Measurements from ENCODE around the gene ANKRD36.
A peak's percentile ranks its signal among the peaks of the same experiment; 100 is the strongest.
"Not testable (repeated sequence)": the region's sequence is repeated elsewhere in the genome, so short reads cannot be mapped to it uniquely, and the experiment has no call there.

ANKRD36 gene

DNA sequence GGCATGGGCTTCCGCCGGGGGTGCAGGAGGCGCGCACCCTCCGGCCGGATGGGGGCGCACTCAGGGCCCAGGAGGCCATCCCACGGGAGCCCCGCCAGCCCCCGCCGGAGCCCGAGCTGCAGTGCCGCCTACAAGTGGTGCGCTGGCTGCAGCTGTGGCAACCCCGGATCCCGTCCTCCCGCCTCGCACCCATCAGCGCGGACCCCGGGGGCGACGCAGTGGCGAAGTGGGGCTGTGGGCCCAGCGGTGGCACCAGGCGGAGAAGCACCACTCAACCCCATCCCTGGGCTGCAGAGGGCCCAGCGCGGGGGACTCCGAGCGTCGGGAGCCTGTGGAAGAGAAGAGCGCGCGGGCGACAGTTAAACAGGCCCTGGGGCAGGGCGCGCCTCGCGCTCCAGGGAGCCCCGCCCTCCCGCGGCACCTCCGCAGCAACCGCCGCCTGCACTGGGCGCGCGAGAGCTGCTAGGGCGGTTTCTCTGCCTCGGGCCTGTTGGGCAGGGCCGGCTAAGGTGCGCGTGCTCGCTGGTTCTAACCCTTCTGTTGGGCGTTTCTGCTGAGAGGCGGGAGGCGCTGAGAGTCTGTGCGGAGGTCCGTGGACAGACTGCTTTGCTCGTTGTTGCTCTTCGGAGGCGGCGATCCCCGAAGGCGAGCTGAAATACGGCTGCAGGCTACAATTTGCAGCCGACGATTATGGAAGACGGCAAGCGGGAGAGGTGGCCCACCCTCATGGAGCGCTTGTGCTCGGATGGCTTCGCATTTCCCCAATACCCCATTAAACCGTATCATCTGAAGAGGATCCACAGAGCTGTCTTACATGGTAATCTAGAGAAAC lies at the start of gene ANKRD36:
Gene ANKRD36 (plus strand): TSS at position 104 of the 832 bp plus-strand sequence. CDS start 587 bp downstream, at position 691.
- TF ChIP-seq CTCF (IDR thresholded peaks at IDR 0.05), result peak; percentile 58
- H3K79me2 ChIP-seq; H3K4me1 ChIP-seq; H3K9me3 ChIP-seq (ENCODE audit: control insufficient read depth, low read length); H3K36me3 ChIP-seq (ENCODE audit: control insufficient read depth, insufficient read depth, low read length); H3K9ac ChIP-seq; H3K27me3 ChIP-seq (ENCODE audit: control insufficient read depth, insufficient read depth, low read length): not testable (repeated sequence)
- Histone ChIP-seq H2AFZ (peak within 1 kb of the TSS; percentile 97), H3K4me3 (ENCODE audit: low read depth, low read length) (peak within 1 kb of the TSS; percentile 58), H3K27ac (peak within 1 kb of the TSS; percentile 76), H3K4me2 (ENCODE audit: low read length) (peak within 1 kb of the TSS; percentile 70)

DNA sequence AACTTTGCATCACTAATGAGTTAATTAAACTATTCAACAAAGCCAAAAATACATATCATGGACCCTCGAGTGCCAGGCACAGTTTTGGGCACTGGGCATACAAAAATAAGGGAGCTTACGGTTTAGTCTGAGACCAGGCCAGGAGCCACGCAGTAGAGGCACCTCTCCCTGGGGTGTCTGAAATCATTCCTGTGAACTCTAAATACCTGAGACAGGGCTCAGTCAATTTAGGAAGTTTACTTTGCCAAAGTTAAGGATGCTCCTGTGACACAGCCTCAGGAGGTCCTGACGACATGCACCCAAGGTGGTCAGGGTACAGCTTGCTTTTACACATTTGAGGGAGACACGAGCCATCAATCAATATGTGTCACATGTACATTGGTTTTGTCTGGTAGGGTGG lies 46.9 kb upstream of the ANKRD36 start:
- not testable (repeated sequence) for H2AFZ ChIP-seq; H3K36me3 ChIP-seq (ENCODE audit: control insufficient read depth, insufficient read depth, low read length); H3K27me3 ChIP-seq (ENCODE audit: control insufficient read depth, insufficient read depth, low read length); H3K9ac ChIP-seq; H3K79me2 ChIP-seq; H3K4me2 ChIP-seq (ENCODE audit: low read length); H3K4me1 ChIP-seq; H3K4me3 ChIP-seq (ENCODE audit: low read depth, low read length); H3K27ac ChIP-seq; H3K9me3 ChIP-seq (ENCODE audit: control insufficient read depth, low read length)

DNA sequence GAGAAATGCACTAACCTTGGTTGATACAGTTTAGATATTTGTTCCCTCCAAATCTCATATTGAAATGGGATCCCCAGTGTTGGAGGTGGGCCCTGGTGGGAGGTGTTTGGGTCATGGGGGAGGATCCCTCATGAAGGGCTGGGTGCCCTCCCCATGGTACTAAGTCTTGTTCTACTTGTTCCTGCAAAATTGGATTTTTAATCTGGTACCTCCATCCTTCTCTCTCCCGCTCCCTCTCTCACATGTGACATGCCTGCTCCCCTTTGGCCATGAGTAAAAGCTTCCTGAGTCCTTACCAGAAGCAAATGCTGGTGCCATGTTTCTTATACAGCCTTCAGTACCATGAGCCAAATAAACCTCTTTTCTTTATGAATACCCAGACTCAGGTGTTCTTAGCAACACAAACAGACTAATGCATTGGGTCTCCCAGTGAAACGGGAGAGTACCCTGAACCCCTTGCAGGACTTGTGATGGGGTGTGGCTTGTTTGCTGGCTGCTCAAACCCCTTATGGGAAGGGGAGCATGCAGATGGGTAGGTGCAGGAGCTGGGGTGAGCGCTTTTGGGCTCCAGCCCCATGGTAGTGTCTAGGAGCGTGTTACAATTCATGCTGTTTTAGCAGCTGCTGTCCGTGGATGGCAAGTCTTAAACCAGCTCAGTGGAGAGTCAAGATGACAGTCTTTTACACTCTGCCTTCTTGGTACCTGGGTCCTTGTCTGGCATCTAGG lies 45.5 kb upstream of the ANKRD36 start:
- H3K36me3 ChIP-seq (ENCODE audit: control insufficient read depth, insufficient read depth, low read length), result no peaks in the 10 kb centered on the region
- no peak overlapping the region for H2AFZ ChIP-seq
- H3K9ac ChIP-seq, result no peak overlapping the region
- H3K4me1 ChIP-seq, result no peaks in the 10 kb centered on the region
- H3K79me2 ChIP-seq, result no peaks in the 10 kb centered on the region
- no peak for TF ChIP-seq CTCF (IDR thresholded peaks at IDR 0.05)
- H3K4me2 ChIP-seq (ENCODE audit: low read length), result no peak overlapping the region
- H3K27me3 ChIP-seq (ENCODE audit: control insufficient read depth, insufficient read depth, low read length), result no peaks in the 10 kb centered on the region
- H3K27ac ChIP-seq, result no peak overlapping the region
- no peaks in the 10 kb centered on the region for H3K9me3 ChIP-seq (ENCODE audit: control insufficient read depth, low read length)
- H3K4me3 ChIP-seq (ENCODE audit: low read depth, low read length), result no peak overlapping the region

DNA sequence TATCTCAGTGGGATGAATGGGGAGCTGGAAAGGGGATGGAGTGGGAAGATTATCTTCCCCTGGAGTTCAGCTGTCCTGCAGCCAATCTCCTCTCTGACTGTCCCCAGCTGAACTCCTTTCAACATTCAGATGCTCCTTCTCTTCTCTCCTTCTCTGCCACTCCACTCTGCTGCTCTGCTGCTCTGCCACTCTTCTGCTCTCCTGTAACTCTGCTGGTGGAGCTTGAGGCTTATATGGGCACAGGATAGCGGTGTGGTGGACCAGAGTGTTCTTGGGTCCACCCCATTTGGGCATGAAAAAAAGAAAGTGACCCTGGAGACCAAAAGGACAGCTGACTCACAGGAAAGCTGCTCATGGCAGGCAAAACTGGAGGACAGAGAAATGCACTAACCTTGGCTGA lies 44.9 kb upstream of the ANKRD36 start:
- Histone ChIP-seq H3K4me2 (ENCODE audit: low read length) (no peak overlapping the region), H3K79me2 (no peaks in the 10 kb centered on the region), H3K9ac (no peak overlapping the region), H3K36me3 (ENCODE audit: control insufficient read depth, insufficient read depth, low read length) (no peaks in the 10 kb centered on the region), H3K4me1 (no peaks in the 10 kb centered on the region), H2AFZ (peak overlapping the region; percentile 33), H3K27ac (no peak overlapping the region), H3K9me3 (ENCODE audit: control insufficient read depth, low read length) (no peaks in the 10 kb centered on the region), H3K4me3 (ENCODE audit: low read depth, low read length) (no peak overlapping the region), H3K27me3 (ENCODE audit: control insufficient read depth, insufficient read depth, low read length) (no peaks in the 10 kb centered on the region)
- no peak for TF ChIP-seq CTCF (IDR thresholded peaks at IDR 0.05)

DNA sequence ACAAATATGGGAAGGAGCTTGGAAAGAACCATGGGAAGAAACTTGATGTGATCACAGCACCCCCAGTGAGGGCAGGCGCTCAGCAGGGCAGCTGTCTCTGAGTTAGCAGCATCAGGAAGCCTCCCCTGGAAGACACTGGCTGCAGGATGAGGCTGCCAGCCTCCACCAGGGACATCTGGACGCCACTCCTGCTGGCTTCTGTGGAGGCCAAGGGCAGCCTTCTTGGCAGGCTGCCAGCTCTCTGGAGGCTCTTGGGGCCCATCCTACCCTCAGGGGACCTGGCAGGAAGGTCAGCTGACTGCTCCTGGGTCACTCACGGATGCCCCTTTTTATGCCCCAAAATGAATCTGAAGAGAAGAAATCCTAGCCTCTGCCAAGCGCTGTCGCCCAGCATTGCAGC lies 44.2 kb upstream of the ANKRD36 start:
- not testable (repeated sequence) for H3K9ac ChIP-seq; H3K4me3 ChIP-seq (ENCODE audit: low read depth, low read length); H3K79me2 ChIP-seq; H2AFZ ChIP-seq; H3K36me3 ChIP-seq (ENCODE audit: control insufficient read depth, insufficient read depth, low read length); H3K27ac ChIP-seq; H3K27me3 ChIP-seq (ENCODE audit: control insufficient read depth, insufficient read depth, low read length); H3K4me1 ChIP-seq; H3K4me2 ChIP-seq (ENCODE audit: low read length); H3K9me3 ChIP-seq (ENCODE audit: control insufficient read depth, low read length)

DNA sequence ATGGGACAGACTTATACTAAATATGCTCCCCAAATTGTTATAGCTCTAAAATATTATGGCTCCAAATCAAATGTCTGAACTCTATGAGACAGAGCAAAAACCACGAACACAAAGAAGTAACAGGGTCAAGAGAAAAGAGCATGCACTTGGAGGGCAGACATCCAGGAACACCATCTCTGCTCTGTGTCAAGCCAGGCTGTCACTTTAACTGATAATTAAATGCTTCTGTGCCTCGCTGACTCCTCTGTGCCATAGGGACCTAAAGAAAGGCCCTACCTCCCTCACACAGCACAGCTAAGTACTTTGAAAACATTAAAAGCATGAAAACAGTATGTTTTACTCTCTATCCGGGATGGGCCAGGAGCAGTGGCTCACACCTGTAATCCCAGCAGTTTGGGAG lies 42.0 kb upstream of the ANKRD36 start:
- H3K4me1 ChIP-seq; H3K79me2 ChIP-seq; H3K9me3 ChIP-seq (ENCODE audit: control insufficient read depth, low read length); H3K27me3 ChIP-seq (ENCODE audit: control insufficient read depth, insufficient read depth, low read length); H3K36me3 ChIP-seq (ENCODE audit: control insufficient read depth, insufficient read depth, low read length); H3K27ac ChIP-seq; H2AFZ ChIP-seq; H3K4me2 ChIP-seq (ENCODE audit: low read length); H3K4me3 ChIP-seq (ENCODE audit: low read depth, low read length); H3K9ac ChIP-seq: not testable (repeated sequence)

GRCh38 chr2:97077213-97077612 lies 35.7 kb upstream of the ANKRD36 start:
- not testable (repeated sequence) for H3K36me3 ChIP-seq (ENCODE audit: control insufficient read depth, insufficient read depth, low read length); H3K27me3 ChIP-seq (ENCODE audit: control insufficient read depth, insufficient read depth, low read length); H2AFZ ChIP-seq; H3K4me2 ChIP-seq (ENCODE audit: low read length); H3K27ac ChIP-seq; H3K4me1 ChIP-seq; H3K79me2 ChIP-seq; H3K9ac ChIP-seq; H3K9me3 ChIP-seq (ENCODE audit: control insufficient read depth, low read length); H3K4me3 ChIP-seq (ENCODE audit: low read depth, low read length)

- H3K9ac ChIP-seq; H3K4me3 ChIP-seq (ENCODE audit: low read depth, low read length); H3K4me1 ChIP-seq; H3K9me3 ChIP-seq (ENCODE audit: control insufficient read depth, low read length); H3K4me2 ChIP-seq (ENCODE audit: low read length); H3K27me3 ChIP-seq (ENCODE audit: control insufficient read depth, insufficient read depth, low read length); H3K27ac ChIP-seq; H3K79me2 ChIP-seq; H2AFZ ChIP-seq; H3K36me3 ChIP-seq (ENCODE audit: control insufficient read depth, insufficient read depth, low read length): not testable (repeated sequence)
Measured at GRCh38 chr2:97080855-97081254, 32.1 kb upstream of the ANKRD36 start.
